A549 (cell line): ENCODE results near the gene IL22RA2. TPM values are rescaled to one million over a fixed set of nuclear protein-coding genes. Genes with fewer than 3 reads are reported as not detected.

Experiments used
- ATAC-seq, 2 experiments: fragments of 200-7000 bp in 1 of 2; fragments of >200 bp in 1 of 2; cut with Nextera tagmentation in 1 of 2; cut with Tn5 transposase in 1 of 2; 3 replicates each; pipeline versions ENCODE4 v1.8.0 to v1.9.1; 2018 to 2020; ENCODE audit warnings: mild to moderate bottlenecking in 1 of 2, moderate library complexity in 1 of 2
- CTCF ChIA-PET: fragments of 300-600 bp; sonication (Branson Sonifier 250); formaldehyde crosslinking; extraction: SDS; loops from one replicate; lab custom pipeline; 2021; ENCODE audit warnings: antibody characterized with exemption, inconsistent platforms; lab: Yijun Ruan, JAX
- POLR2A ChIA-PET: fragments of 350-600 bp; formaldehyde crosslinking; extraction: SDS; loops from one replicate; lab custom pipeline; 2021; ENCODE audit warnings: antibody characterized with exemption, inconsistent platforms; lab: Yijun Ruan, JAX
- DNase-seq, 2 experiments: peaks; one replicate each; pipeline versions ENCODE4 v3.0.0 to v3.0.0-alpha.2; 2011 to 2016; ENCODE audit warnings: low read depth in 1 of 2, low spot score in 1 of 2
- FAIRE-seq: peaks from 2 replicates; lab custom pipeline; 2011; peaks lifted over from hg19 to GRCh38; lab: Jason Lieb, UNC
- H3K27ac ChIP-seq, 2 experiments: fragments of >200 bp; sonication (Bioruptor Twin); formaldehyde crosslinking; 3 replicates each; pipeline ENCODE4 v1.5.1; 2016 to 2017
- H3K4me1 ChIP-seq: fragments of >200 bp; sonication (Bioruptor Twin); formaldehyde crosslinking; 3 replicates; pipeline ENCODE4 v1.6.1; 2016
- H3K4me2 ChIP-seq: fragments of >200 bp; sonication (Bioruptor Twin); formaldehyde crosslinking; 3 replicates; pipeline ENCODE4 v1.6.1; 2016
- H3K4me3 ChIP-seq: fragments of >200 bp; sonication (Bioruptor Twin); formaldehyde crosslinking; 3 replicates; pipeline ENCODE4 v1.5.1; 2016
- H3K9me3 ChIP-seq: fragments of >200 bp; sonication (Bioruptor Twin); formaldehyde crosslinking; 3 replicates; pipeline ENCODE4 v1.6.1; 2016
- BHLHE40 ChIP-seq: IDR thresholded peaks from 2 replicates; pipeline ENCODE4 v1.6.1; 2012; ENCODE audit warnings: low read depth, low read length, inconsistent platforms
- CEBPB ChIP-seq, 2 experiments: fragments of >200 bp in 1 of 2; sonication (Bioruptor Twin) in 1 of 2; formaldehyde crosslinking in 1 of 2; IDR thresholded peaks; 2 replicates each; pipeline ENCODE4 v1.6.1; 2012 to 2016
- EHF ChIP-seq: fragments of 250-450 bp; sonication (Bioruptor Pico); IDR thresholded peaks from 2 replicates; pipeline ENCODE4 v1.5.0; 2020; ENCODE audit warnings: mild to moderate bottlenecking
- EP300 ChIP-seq, 2 experiments: fragments of >200 bp; sonication (Bioruptor Twin); formaldehyde crosslinking; IDR thresholded peaks; 2 replicates in 1 of 2; 3 replicates in 1 of 2; pipeline ENCODE4 v1.6.1; 2016 to 2017
- FOSB ChIP-seq: fragments of 250-450 bp; sonication (Bioruptor Pico); IDR thresholded peaks from 2 replicates; pipeline ENCODE4 v1.5.0; 2020; ENCODE audit warnings: mild to moderate bottlenecking, moderate library complexity
- FOSL2 ChIP-seq, 2 experiments: fragments of 450-650 bp in 1 of 2; fragments of >200 bp in 1 of 2; sonication (Bioruptor Twin) in 1 of 2; formaldehyde crosslinking; IDR thresholded peaks; 2 replicates each; pipeline versions ENCODE4 v1.5.0 to v1.6.1; 2016 to 2020; ENCODE audit warnings: mild to moderate bottlenecking in 1 of 2, moderate library complexity in 1 of 2
- FOXS1 ChIP-seq: fragments of 250-450 bp; sonication (Bioruptor Pico); IDR thresholded peaks from 2 replicates; pipeline ENCODE4 v1.5.0; 2020; ENCODE audit warnings: mild to moderate bottlenecking, moderate library complexity
- GATA3 ChIP-seq: IDR thresholded peaks from 2 replicates; pipeline ENCODE4 v1.6.1; 2012; ENCODE audit warnings: borderline replicate concordance
- HDAC2 ChIP-seq: fragments of 200-600 bp; sonication (generic); IDR thresholded peaks from 2 replicates; pipeline ENCODE4 v1.6.1; 2016
- HOXA7 ChIP-seq: fragments of 250-450 bp; sonication (Bioruptor Pico); IDR thresholded peaks from 2 replicates; pipeline ENCODE4 v1.5.0; 2020; ENCODE audit warnings: mild to moderate bottlenecking, moderate library complexity
- HOXB13 ChIP-seq: fragments of 250-450 bp; sonication (Bioruptor Pico); IDR thresholded peaks from 2 replicates; pipeline ENCODE4 v1.5.0; 2020; ENCODE audit warnings: low read depth, mild to moderate bottlenecking, moderate library complexity
- HOXB5 ChIP-seq: fragments of 250-450 bp; sonication (Bioruptor Pico); IDR thresholded peaks from 2 replicates; pipeline ENCODE4 v1.5.0; 2020; ENCODE audit warnings: mild to moderate bottlenecking, moderate library complexity
- JUNB ChIP-seq: fragments of >200 bp; sonication (Bioruptor Twin); formaldehyde crosslinking; IDR thresholded peaks from 2 replicates; pipeline ENCODE4 v1.6.1; 2016
- KDM5A ChIP-seq: fragments of 200-600 bp; sonication (generic); IDR thresholded peaks from 2 replicates; pipeline ENCODE4 v1.6.1; 2016; ENCODE audit warnings: antibody characterized with exemption, mild to moderate bottlenecking
- MYC ChIP-seq: IDR thresholded peaks from 2 replicates; pipeline ENCODE4 v1.6.1; 2012; ENCODE audit warnings: mild to moderate bottlenecking, inconsistent platforms, low read length, improper control_type of control experiment, borderline replicate concordance
- NFE2L2 ChIP-seq: fragments of 150-350 bp; conservative IDR thresholded peaks from 2 replicates; pipeline ENCODE4 v1.6.1; 2014; ENCODE audit warnings: low read length
- NPAS2 ChIP-seq: fragments of 250-450 bp; sonication (Bioruptor Pico); IDR thresholded peaks from 2 replicates; pipeline ENCODE4 v1.8.0; 2022; ENCODE audit warnings: mild to moderate bottlenecking, moderate library complexity, borderline replicate concordance
- RCOR1 ChIP-seq: fragments of 150-350 bp; IDR thresholded peaks from 2 replicates; pipeline ENCODE4 v1.6.1; 2014; ENCODE audit warnings: antibody characterized with exemption, low read length, low read depth
- RNF2 ChIP-seq: fragments of 200-600 bp; sonication (generic); IDR thresholded peaks from 2 replicates; pipeline ENCODE4 v1.6.1; 2016; ENCODE audit warnings: low read depth, mild to moderate bottlenecking, antibody characterized with exemption, moderate library complexity, borderline replicate concordance
- TP53 ChIP-seq: fragments of 250-450 bp; sonication (Bioruptor Pico); IDR thresholded peaks from 2 replicates; pipeline ENCODE4 v1.5.0; 2021; ENCODE audit warnings: mild to moderate bottlenecking, moderate library complexity
- ZNF302 ChIP-seq: fragments of 250-450 bp; sonication (Bioruptor Pico); IDR thresholded peaks from 2 replicates; pipeline ENCODE4 v1.9.0; 2021; ENCODE audit warnings: inconsistent platforms, mild to moderate bottlenecking, moderate library complexity
- ZSCAN20 ChIP-seq: fragments of 250-450 bp; sonication (Bioruptor Pico); IDR thresholded peaks from 2 replicates; pipeline ENCODE4 v1.8.0; 2022; ENCODE audit warnings: mild to moderate bottlenecking, moderate library complexity
- WGBS: methylation state at CpG from one replicate; pipeline ENCODE4 v1.1.6; 2017; ENCODE audit errors: missing lambda C conversion rate; 5-methylcytosine and 5-hydroxymethylcytosine counted together
- polyA plus RNA-seq, 4 experiments: library from polyadenylated mRNA; depleted of rRNA in 3 of 4; stranded (reverse); fragments of >200 nt; fragmentation: RNase III in 1 of 4; extraction: RNeasy Plus Mini Kit Qiagen cat#74134 plus additional on column Dnase treatment in 1 of 4; gene quantifications; 2 replicates in 3 of 4; 3 replicates in 1 of 4; pipeline ENCODE4 v1.2.3, GENCODE V29; 2011 to 2017
- TF ChIP-seq, protein P1 (sequence below): fragments of >200 bp; sonication (Bioruptor Twin); formaldehyde crosslinking; IDR thresholded peaks from 3 replicates; pipeline ENCODE4 v1.6.1; 2016
- TF ChIP-seq, protein P2 (sequence below): IDR thresholded peaks from 2 replicates; pipeline ENCODE4 v1.6.1; 2012; ENCODE audit warnings: low read depth, borderline replicate concordance
- TF ChIP-seq, protein P3 (sequence below): fragments of >200 bp; sonication (Bioruptor Twin); formaldehyde crosslinking; IDR thresholded peaks from 2 replicates; pipeline ENCODE4 v1.6.1; 2016
- TF ChIP-seq, protein P4 (sequence below): fragments of 450-650 bp; IDR thresholded peaks from 2 replicates; pipeline ENCODE4 v1.6.1; 2014; ENCODE audit warnings: antibody characterized with exemption
- TF ChIP-seq, protein P5 (sequence below): IDR thresholded peaks from 2 replicates; pipeline ENCODE4 v1.6.1; 2012

IL22RA2 gene
- polyA plus RNA-seq, 2 of the 4 experiments (the other 2 are of a cell fraction) = not detected

DNA sequence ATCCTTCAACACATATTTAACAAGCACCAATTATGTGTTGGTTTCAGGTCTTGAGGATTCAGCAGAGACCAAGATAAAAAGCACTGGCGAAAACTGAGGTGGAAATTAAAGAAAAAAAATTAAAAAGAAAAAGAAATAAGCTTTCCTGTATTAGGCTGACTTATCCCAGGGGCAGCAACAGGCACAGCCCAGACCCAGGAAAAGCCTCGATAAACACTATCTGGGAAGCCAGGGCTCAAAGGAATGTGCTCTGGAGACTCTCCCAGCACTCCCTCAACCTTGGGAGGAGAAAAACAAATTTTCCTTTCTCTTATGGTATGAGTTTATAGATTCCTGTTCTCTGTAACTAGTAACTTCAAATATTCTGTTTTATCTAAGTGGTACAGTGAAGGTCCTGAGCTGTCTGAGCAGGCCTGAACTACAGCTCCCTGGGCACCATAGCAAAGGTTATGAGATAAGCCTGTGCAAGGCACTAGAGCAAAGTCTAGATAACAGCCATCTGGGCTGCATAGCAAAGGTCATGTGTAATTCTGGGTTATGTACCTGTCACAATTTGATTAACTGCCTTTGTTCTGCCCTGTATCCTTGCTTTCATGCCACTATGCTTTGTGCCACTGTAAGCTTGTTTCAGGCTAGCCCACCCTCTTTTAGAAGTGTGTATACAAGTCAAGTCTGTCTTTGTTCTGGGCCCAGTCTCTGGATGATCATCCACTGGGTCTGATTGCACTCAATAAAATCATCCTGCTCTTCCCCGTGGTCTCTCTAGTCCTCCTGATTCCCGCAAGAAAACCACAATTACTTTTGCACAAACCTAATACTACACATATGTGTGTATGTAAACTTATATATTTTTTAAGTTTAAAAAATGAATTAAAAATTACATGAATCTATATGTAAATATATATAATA, 54.0 kb downstream of the IL22RA2 start:
- no peak for FAIRE-seq

DNA sequence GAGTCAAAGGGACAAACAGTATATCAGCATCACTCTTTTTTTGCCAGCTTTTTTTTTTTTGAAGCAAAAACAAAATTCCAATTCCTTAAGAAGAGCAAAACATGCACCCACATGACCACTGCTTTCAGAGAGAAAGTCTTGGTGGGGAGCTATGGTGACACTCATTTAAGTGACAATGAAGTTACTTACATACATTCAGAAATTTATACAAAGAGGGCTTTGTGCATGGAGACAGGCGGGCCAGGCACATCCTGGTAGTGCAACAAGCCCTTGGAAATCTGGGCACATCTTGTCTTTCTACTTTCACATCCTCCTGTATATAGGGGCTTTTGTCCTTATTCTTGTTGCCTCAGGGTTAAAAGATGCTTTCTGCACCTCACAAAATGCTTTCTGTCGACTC, 55.9 kb downstream of the IL22RA2 start:
- no peak for DNase-seq
- Histone ChIP-seq H3K4me3 (no peak overlapping the region), H3K9me3 (peaks cover 21% of the 10 kb centered on the region), H3K4me1 (no peaks in the 10 kb centered on the region), H3K4me2 (no peak overlapping the region), H3K27ac (no peak overlapping the region)
- no peak for ATAC-seq
- ChIA-PET POLR2A (no interaction called here), CTCF (no interaction called here)
- no peak for TF ChIP-seq ZSCAN20 (CRISPR knock-in tag)
- TF ChIP-seq, protein P1, sequence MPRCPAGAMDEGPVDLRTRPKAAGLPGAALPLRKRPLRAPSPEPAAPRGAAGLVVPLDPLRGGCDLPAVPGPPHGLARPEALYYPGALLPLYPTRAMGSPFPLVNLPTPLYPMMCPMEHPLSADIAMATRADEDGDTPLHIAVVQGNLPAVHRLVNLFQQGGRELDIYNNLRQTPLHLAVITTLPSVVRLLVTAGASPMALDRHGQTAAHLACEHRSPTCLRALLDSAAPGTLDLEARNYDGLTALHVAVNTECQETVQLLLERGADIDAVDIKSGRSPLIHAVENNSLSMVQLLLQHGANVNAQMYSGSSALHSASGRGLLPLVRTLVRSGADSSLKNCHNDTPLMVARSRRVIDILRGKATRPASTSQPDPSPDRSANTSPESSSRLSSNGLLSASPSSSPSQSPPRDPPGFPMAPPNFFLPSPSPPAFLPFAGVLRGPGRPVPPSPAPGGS = no peak
- no peak for TF ChIP-seq EHF (CRISPR knock-in tag)
- TF ChIP-seq RNF2 = no peak
- TF ChIP-seq FOSB = no peak
- no peak for TF ChIP-seq GATA3
- TF ChIP-seq EP300 (IDR thresholded peaks at IDR 0.05) = no peak
- TF ChIP-seq, protein P2, sequence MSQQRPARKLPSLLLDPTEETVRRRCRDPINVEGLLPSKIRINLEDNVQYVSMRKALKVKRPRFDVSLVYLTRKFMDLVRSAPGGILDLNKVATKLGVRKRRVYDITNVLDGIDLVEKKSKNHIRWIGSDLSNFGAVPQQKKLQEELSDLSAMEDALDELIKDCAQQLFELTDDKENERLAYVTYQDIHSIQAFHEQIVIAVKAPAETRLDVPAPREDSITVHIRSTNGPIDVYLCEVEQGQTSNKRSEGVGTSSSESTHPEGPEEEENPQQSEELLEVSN = no peak
- TF ChIP-seq, protein P3, sequence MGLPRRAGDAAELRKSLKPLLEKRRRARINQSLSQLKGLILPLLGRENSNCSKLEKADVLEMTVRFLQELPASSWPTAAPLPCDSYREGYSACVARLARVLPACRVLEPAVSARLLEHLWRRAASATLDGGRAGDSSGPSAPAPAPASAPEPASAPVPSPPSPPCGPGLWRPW = no peak
- no peak for TF ChIP-seq HOXB13
- TF ChIP-seq NFE2L2 = no peak
- TF ChIP-seq, protein P4, sequence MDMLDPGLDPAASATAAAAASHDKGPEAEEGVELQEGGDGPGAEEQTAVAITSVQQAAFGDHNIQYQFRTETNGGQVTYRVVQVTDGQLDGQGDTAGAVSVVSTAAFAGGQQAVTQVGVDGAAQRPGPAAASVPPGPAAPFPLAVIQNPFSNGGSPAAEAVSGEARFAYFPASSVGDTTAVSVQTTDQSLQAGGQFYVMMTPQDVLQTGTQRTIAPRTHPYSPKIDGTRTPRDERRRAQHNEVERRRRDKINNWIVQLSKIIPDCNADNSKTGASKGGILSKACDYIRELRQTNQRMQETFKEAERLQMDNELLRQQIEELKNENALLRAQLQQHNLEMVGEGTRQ = no peak
- TF ChIP-seq HOXB5 = no peak
- TF ChIP-seq JUNB = no peak
- TF ChIP-seq BHLHE40 = no peak
- no peak for TF ChIP-seq TP53 (CRISPR knock-in tag)
- FAIRE-seq = no peak
- WGBS = 32% methylated on average over 2 of the region's 2 CpGs

More for the DNA sequence above, 54.0 kb downstream of the IL22RA2 start:
- POLR2A ChIA-PET = no interaction called here
- ATAC-seq (no peak), DNase-seq (peak in 1 of 2 experiments; percentile 6)
- Histone ChIP-seq H3K4me2 (no peak overlapping the region), H3K27ac (no peak overlapping the region), H3K4me3 (no peak overlapping the region), H3K4me1 (no peaks in the 10 kb centered on the region), H3K9me3 (peaks cover 21% of the 10 kb centered on the region)
- TF ChIP-seq HOXA7 (CRISPR knock-in tag) (no peak), MYC (no peak), KDM5A (no peak), FOXS1 (CRISPR knock-in tag) (no peak), FOSL2 (IDR thresholded peaks at IDR 0.05) (no peak), FOSL2 (CRISPR knock-in tag; IDR thresholded peaks at IDR 0.05) (no peak), NPAS2 (CRISPR knock-in tag) (no peak), ZNF302 (CRISPR knock-in tag) (no peak), RCOR1 (no peak), CEBPB (IDR thresholded peaks at IDR 0.05) (no peak), HOXB13 (no peak), HDAC2 (no peak), BHLHE40 (no peak)
- TF ChIP-seq, protein P3 = no peak
- TF ChIP-seq, protein P5, sequence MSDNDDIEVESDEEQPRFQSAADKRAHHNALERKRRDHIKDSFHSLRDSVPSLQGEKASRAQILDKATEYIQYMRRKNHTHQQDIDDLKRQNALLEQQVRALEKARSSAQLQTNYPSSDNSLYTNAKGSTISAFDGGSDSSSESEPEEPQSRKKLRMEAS = no peak
- TF ChIP-seq, protein P4 = no peak
- 34% methylated on average over 4 of the region's 4 CpGs for WGBS
- CTCF ChIA-PET = no interaction called here
